Right ventricle myocardium superior (tissue), 1 donor: ENCODE results near the gene HTR6. TPM values are rescaled to one million over a fixed set of nuclear protein-coding genes. Genes with fewer than 3 reads are reported as not detected.
A peak's percentile ranks its signal among the peaks of the same experiment; 100 is the strongest.
"Not testable (repeated sequence)": the region's sequence is repeated elsewhere in the genome, so short reads cannot be mapped to it uniquely, and the experiment has no call there.

Source experiments
- ATAC-seq: fragments of 200-7000 bp; cut with Tn5 transposase; one replicate; pipeline ENCODE4 v1.9.1; 2020; ENCODE audit warnings: mild to moderate bottlenecking; ENCODE audit not compliant: poor library complexity
- DNase-seq: peaks from one replicate; pipeline ENCODE4 v3.0.0-alpha.2; 2020
- intact Hi-C: fragments of 100-400 bp; cut with DNase I; formaldehyde crosslinking; loops from one replicate; pipeline ENCODE4 v1.11.2; 2022
- total RNA-seq: library from RNA; stranded (reverse); fragmentation: NEBNext Ultra II Directional; extraction: Animal tissue kit (Norgen Biotek cat#: 25700); gene quantifications from one replicate; pipeline ENCODE4 v1.2.1, GENCODE V29; 2021
- donor health status: DM: no; HTN: yes; CAD: no; lungs with severe emphysema.

The HTR6 gene
- total RNA-seq, 1 donor from 2014 or later, result not detected

DNA sequence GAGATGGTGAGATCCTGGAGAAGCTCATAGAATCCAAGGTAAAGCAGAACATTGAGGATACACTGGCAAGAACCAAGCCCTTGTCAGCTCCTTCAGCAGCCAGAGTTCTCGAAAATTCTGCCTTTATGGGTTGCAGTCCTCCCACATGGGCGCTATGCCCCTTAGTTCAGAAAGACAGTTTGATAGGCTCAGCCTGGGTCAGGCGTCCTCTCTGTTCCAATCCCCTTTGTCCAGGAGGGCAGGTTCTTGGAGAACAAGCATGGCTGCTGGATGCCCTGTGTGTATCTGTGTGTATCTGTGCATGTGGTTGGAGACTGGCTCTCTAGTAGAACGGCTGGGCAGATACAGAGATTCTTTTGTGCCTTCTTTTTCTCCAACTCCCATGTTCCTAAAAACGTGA is 28.6 kb upstream of the HTR6 start:
- no peak for ATAC-seq
- intact Hi-C loops, result no loop called here
- no peak for DNase-seq

DNA sequence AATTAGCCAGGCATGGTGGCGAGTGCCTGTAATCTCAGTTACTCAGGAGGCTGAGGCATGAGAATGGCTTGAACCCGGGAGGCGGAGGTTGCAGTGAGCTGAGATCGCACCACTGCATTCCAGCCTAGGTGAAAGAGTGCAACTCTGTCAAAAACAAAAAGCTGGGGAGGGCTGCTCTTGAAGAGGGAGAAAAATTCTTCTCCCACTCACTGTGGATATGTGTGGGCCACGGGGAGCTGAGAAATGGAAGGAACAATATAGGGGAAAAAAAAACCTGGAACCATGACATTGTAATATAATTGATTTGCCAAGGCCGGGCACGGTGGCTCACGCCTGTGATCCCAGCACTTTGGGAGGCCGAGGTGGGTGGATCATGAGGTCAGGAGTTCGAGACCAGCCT is 27.9 kb upstream of the HTR6 start:
- intact Hi-C loops, DNase-seq, ATAC-seq: not testable (repeated sequence)

DNA sequence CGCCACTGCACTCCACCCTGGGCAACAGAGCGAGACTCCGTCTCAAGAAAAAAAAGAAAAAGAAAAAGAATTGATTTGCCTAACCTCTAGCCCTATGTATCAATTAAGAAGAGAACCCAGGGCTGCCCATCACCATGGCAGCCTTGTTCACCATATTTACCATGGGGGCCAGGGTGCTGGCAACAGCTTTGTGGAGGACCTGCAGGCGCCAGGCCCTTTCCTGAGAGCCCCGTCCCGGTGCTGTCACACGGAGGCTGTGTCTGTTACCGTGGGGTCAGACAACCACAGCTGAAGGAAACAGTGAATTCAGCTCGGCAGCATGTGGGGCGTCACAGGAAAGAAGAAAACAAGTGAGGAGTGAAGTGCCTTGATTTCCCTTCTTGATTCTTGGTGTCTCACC is 27.1 kb upstream of the HTR6 start:
- no peak for ATAC-seq
- intact Hi-C loops, result no loop called here
- no peak for DNase-seq

DNA sequence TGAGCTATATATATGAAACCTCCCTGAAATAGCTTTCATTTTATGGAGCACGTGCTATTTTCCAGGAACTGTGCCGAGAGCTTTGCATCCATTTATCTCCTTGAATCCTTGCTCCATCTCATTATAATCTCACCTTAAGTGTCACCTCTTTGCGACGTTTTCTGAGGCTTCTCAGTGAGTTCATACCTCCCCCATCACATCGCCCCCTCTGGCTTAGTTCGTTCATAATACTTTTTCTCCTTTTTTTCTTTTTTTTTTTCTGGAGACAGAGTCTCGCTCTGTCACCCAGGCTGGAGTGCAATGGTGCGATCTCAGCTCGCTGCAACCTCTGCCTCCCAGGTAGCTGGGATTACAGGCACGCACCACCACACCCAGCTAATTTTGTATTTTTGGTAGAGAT is 25.4 kb upstream of the HTR6 start:
- intact Hi-C loops, DNase-seq, ATAC-seq: not testable (repeated sequence)

DNA sequence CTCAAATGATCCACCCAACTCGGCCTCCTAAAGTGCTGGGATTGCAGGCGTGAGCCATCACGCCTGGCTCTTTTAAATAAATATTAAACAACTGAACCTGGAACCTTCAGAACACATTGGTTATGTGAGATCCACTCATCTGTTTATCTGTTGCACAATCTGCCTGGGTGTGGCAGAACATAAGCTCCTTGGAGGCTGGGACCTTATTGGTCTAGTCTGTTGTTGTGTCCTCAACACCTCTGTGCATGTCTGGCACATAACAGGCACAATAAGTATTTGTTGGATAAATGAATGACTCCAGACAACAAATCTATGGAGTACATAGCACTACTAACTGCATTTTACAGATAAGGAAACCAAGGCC is 24.7 kb upstream of the HTR6 start:
- intact Hi-C loops, result no loop called here
- ATAC-seq, result no peak
- DNase-seq, result no peak

DNA sequence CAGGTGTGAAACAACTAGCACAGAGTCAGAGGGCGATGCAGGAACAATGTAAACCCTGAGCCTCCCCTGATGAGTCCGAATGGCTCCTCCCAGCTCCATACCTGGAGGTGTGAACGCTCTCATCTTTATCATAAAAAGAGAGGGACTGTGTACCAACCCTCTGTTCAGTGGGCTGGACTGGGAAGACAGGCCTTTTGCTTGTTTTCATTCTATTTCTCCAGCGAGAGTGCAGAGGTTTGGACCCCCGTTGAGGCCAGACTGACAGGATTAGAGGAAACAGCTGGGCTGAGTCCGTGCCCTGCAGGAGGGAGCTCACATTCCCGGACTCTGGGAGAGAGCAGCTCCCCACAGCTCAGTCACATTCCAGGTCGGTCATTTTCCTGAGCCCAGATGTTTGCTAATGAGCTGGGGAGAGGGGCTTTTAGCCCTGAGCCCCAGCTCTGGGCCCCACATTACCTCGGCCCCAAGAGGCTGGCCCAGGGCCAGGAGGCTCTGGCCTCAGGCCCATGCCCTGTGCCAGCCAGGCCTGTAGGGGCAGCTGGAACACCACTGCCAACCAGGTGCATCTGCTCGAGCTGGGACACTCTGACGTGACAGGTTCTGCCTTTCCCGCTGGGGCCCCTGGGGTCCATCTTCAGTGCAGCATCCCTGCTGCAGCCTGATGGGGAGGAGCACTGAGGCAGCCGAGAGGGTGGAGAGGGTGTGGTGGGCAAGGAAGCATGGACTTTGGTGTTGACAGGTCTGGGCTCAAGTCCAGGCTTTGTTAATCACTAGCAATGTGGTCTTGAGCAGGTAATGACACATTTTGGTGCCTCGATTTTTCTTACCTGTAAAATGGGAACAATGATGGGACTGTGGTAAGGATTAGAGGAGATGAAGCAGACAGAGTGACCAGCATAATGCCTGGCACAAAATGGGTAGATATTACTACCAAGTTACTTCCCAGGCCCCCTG is 24.0 kb upstream of the HTR6 start:
- ATAC-seq (no peak), DNase-seq (no peak)
- intact Hi-C loops, result no loop called here

DNA sequence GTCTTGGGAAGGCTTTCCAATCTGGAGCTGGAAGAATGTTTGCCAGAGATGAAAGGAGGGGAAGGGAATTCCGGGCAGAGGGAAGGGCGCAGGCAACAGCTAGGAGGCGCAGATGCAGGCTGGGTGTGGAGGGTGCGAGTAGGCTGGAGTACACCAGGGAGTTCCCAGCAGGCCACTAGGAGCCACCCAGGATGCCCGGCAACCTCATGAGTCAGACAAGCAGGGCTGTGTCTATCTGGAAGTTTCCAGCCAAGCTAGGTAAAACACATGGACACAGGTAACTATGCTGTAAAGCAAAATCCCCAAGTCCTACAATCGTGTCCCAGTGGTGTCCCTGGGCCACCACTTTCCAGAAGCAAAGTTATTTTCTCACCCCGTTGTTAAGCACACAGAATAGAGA is 21.6 kb upstream of the HTR6 start:
- ATAC-seq (no peak), DNase-seq (no peak)
- intact Hi-C loops, result no loop called here

DNA sequence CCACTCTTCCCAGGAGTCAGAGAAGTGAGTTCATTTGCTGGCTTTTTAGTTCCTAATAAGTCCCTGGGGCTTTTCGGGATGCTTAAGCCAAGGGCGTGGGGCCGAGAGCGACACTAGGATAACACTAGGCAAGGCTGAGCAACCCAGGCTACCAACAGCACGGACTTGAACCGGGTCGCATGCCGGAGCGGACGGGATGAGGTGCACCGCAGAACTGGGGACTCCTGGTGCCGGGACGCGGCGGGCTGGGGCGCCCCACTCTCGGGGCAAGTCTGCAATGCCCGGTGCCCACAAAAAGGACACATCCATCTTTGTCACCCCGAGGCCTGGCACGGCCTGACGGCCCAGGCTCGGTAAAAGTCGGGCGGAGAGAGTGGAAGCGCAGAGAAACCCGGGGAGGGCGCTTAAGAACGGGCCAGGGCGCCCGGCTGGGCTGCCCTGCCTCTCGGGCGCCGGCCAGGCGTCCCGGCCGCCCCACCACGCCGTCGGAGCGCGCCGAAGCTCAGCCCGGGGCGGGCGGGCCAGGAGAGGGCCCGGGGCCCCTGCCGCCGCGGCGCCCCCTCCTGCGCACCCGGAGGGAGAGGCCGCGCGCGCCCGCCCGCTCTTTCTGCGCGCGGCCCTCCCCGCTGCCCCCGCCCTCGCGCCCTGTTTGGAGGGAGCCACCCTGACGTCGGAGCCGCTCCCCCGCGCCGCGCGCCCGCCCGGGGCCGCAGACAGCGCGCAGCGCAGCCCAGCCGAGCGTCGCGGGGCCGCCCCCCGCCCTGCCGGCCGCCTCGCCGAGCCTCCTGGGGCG is 20.9 kb upstream of the HTR6 start, which contains the start of gene NBL1:
NBL1 (plus strand) TSS at position 710 of the 793 bp plus-strand sequence. CDS start 10,720 bp downstream, outside the sequence.
- ATAC-seq, result peak; percentile 81
- intact Hi-C loops, result no loop called here
- DNase-seq, result peak; percentile 87

DNA sequence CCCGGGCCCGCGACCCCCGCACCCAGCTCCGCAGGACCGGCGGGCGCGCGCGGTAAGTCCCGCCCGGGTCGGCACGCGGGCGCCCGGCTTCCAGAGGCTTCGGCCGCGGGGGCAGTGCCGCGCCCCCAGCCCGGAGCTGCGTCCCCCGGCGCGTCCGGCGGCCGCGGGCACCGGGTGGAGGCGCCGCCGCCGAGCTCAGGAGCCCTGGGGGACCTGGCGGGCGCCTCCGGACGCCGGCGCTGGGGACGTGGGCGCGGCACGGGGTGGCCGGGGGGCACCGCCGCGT is 20.3 kb upstream of the HTR6 start:
- intact Hi-C loops, result no loop called here

DNA sequence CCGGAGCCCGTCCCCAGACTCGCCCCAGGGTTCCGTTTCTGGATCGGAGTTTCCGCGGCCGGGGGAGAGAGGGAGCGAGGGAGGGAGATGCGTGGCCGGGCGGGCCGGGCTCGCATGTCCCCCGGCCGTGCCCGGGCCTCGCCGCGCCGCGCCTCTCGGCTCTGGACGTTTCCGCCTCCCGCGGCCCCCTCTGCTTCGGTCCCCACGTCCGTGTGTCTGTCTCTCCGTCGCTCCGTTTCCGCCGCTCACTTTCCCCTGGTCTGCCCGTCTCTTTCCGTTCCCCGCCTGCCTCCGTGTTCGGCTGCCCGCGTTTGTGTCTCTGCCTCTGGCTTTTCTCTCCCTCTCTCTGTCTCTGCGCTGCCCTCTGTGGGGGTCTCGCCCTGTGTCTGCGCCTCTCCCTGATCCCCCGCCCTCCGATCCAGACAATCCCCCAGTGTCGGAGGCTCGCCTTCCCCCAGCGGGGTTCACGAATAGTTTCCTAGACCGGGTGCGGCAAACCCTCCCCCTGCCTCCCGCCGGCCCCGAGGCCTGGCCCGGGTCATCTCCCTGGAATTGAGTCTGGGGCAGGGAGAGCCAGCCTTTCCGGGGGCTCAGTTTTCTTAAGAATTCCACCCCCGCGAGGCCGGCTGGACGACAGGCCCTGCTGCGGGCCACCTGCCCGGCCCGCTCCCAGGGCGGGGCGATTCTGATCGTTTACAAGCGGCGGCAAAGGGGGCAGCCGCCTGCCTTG is 19.8 kb upstream of the HTR6 start:
- ATAC-seq (peak; percentile 8), DNase-seq (no peak)
- intact Hi-C loops, result loop anchor here (5.0 kb wide), 1 partner anchor 158 kb away; the partner anchor contains the start of gene CAPZB

More for the DNA sequence above, 20.3 kb upstream of the HTR6 start:
- ATAC-seq, result peak; percentile 2
- DNase-seq, result no peak

DNA sequence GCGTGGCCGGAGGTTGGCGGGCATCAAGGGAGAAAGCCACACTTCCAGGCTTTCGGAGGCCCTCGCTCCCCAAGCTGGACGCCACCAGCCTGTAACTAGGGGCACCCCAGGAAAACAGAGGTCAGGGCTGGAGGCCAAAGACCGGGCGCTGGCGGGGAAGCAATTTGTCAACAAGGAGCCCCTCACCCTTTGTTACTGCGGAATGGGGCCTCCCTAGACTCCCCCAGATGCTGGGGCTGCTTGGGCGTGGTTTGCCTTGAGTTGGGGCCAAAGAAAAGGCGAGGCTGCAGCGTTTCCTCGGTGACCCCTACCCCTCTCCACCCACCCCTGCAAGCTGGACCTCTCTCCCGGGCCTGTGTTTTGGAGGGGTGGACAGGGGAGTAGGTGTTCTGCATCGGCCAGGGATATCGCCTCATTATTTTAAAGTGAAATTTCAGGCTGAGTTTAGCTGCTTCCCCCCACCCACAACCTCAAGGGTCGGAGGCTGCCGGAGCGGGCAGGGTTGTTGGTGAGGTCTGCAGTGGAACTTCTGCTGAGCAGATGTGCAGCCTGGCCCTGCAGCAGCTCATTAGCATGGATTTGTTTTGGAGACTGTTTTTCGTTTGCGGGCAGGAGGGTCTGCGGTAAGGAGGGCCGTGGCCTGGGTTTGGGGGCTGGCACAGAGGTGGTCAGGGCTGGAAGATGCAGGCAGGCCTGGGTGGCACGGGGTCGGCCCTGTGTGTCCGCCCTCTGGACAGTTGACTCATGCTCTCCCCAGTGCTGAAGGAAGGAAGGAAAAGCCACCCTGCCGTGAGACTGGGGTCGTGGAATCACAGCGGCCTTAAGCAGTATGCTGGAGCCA is 19.0 kb upstream of the HTR6 start:
- intact Hi-C loops, result loop anchor here (5.0 kb wide), 1 partner anchor 158 kb away; the partner anchor contains the start of gene CAPZB
- ATAC-seq (no peak), DNase-seq (no peak)

DNA sequence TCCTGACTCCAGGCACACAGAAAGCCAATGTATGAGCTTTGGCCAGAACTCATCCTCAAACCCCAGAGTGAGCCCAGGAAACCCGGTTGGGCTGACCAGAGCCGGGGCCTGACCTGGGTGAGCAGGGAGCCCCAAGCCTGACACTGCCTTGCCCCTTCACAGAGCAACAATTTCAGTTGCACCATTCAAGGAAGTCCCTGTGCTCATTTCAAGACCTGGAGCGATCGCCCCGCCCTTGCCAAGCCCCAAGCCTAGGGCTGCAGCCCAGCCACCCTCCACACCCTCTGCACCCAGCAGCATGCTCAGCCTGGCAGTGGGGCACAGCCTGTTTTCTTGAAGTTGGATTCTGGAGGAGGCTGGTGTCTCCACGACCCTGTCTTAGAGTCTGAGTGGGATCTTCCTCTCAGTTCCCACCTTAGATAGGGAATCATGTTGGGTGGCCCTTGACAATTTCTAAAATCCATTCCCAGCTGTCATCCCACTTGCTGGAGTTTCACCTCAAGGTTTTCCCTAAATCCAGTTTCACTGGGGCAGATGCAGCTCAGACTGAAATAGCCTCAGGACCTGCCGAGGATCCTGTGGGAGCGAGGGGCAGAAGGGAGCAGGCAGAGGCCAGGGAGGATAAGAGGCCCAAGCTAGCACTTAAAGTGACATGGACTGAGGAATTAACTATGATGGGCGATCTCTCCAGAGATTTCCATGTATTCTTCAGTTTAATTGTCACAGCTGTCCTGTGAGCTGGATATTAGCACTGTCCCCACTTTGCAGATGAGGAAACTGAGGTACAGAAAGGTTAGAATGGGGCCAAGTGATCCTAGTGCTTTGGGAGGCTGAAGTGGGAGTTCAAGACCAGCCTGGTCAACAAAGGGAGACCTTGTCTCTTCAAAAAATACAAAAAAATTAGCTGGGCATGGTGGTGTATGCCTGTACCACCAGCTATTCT is 18.0 kb upstream of the HTR6 start:
- no peak for ATAC-seq
- no peak for DNase-seq
- intact Hi-C loops, result loop anchor here (5.0 kb wide), 1 partner anchor 159 kb away; the partner anchor contains the start of gene CAPZB

DNA sequence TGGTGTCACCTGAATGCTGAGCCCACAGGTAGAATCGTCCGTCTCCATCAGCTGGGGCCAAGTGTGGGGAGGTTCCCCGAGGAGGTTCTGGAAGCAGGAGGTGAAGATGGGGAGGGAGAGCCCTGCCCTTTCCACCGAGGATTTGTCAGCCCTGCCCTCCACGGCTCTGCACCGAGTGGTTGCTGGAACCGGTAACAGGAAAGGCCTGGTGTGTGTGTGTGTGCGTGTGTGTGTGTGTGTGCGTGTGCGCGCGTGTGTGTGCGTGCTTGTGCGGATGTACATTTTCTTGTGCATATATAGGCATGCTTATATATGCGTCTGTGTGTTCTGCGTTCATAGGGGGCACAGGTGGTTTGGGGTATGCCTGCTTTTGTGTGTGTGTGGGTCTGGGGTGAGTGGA is 17.0 kb upstream of the HTR6 start:
- DNase-seq (no peak), ATAC-seq (no peak)
- intact Hi-C loops, result loop anchor here (5.0 kb wide), 1 partner anchor 160 kb away; the partner anchor contains the start of gene CAPZB

DNA sequence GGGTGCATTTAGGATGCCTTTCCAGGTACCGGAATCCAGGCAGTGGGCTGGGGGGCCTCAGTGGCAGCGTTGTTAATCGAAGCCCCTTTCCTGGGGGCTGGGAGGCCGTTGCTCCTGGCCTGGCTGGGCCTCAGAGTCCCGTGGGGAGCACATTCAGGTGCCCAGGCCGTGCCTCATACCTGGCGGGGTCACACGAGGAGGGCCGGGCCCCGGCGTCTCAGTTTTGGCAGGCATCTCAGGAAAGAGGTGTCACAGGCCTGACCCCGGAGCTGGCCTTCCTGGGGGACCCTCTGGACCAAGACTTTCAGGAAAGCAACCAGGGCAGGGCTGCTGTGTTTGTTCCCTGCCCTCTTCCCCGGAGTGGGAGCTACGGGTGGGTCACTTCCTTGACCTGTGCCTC is 16.4 kb upstream of the HTR6 start:
- ATAC-seq (no peak), DNase-seq (no peak)
- intact Hi-C loops, result loop anchor here (5.0 kb wide), 1 partner anchor 161 kb away; the partner anchor contains the start of gene CAPZB

DNA sequence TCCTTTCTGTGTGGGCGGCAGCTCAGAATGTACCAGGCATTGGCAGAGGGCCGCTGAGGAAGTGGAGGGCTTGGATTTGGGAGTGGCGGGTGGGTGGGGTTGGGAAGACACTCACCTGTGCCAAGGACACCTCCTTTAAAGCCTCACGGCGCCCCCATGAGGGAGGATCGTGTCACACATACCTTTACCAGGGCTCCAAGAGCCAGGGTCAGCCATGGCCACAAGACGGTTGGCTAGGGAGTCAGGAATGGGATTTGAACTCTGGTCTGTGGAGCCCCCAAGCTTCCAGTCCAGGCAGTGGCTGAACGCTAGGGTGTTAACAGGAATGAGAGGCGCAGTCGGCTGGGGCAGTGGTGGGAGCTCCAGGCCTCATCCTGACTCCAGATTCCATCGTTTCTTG is 16.0 kb upstream of the HTR6 start:
- ATAC-seq, result no peak
- no peak for DNase-seq
- intact Hi-C loops, result loop anchor here (5.0 kb wide), 1 partner anchor 161 kb away; the partner anchor contains the start of gene CAPZB

DNA sequence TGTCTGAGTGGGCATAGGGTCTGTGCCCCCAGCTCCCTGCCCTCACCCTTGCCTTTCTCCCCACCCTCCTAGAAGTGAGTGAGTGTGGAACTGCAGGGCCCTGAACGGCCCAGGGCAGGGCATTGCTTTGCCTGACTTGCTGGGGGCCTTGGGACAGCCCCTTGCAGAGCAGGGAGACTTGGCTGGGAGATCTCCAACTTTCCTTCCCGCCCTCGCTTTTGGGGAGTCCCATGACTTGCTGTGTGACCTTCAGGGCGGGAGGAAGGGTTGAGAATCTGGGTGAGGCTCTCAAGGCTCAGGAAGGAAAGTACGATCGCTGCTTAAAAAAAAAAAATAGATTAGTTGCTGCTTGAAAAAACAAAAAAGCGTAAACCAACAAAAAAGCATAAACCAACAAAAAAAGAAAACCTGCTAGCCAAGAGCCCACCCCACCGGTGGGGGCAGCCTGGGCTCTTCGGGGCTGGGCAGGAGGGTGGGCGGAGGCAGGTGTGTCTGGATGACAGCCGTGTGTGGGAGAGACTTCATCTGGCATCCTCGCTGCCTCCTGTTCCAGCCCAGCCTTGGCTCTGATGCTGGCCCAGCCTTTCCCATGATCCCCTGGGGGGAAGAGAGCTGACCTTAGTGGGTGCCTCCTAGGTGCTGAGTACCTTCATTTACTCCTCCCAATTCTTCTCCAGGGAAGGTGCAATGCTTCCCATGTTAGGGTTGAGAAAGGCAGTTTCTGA is 14.1 kb upstream of the HTR6 start:
- DNase-seq, result no peak
- intact Hi-C loops, result loop anchor here (2.0 to 5.0 kb wide), 2 partner anchors 260 to 308 kb away; no protein-coding TSS in a partner anchor
- peak; percentile 24 for ATAC-seq
